CD14-positive monocyte (primary cell): Measurements from ENCODE around the gene GRAMD2B. TPM values are rescaled to one million over a fixed set of nuclear protein-coding genes. Genes with fewer than 3 reads are reported as not detected.
"Not testable (repeated sequence)": the region's sequence is repeated elsewhere in the genome, so short reads cannot be mapped to it uniquely, and the experiment has no call there.

Source experiments
- DNase-seq, 3 donors: peaks; one replicate each; pipeline ENCODE4 v3.0.0-alpha.2; 2011 to 2022
- H2AFZ ChIP-seq: 2 replicates; pipeline ENCODE4 v1.6.0; 2012; ENCODE audit warnings: mild to moderate bottlenecking, low read depth, low read length, inconsistent platforms; ENCODE audit not compliant: insufficient read depth, poor library complexity, severe bottlenecking
- H3K27ac ChIP-seq, 2 donors: 1 replicate in 1 of 2; 2 replicates in 1 of 2; pipeline ENCODE4 v1.5.1; 2012 to 2013; ENCODE audit warnings: low read length in 2 of 2, control low read depth in 1 of 2, inconsistent platforms in 1 of 2, low read depth in 1 of 2, mild to moderate bottlenecking in 1 of 2
- H3K27me3 ChIP-seq, 2 donors: one replicate each; pipeline versions ENCODE4 v1.6.0 to v1.6.1; 2011 to 2013; ENCODE audit warnings: low read length in 2 of 2; ENCODE audit not compliant: control insufficient read depth in 2 of 2, insufficient read depth in 2 of 2
- H3K36me3 ChIP-seq, 2 donors: replicated peaks in 1 of 2; 1 replicate in 1 of 2; 2 replicates in 1 of 2; pipeline versions ENCODE4 v1.5.1 to v1.6.1; 2012 to 2013; ENCODE audit warnings: low read length in 2 of 2, control low read depth in 1 of 2, inconsistent platforms in 1 of 2, mild to moderate bottlenecking in 1 of 2; ENCODE audit not compliant: insufficient read depth in 2 of 2, control insufficient read depth in 1 of 2
- H3K4me1 ChIP-seq, 2 donors: 1 replicate in 1 of 2; 2 replicates in 1 of 2; pipeline versions ENCODE4 v1.5.1 to v1.6.1; 2012 to 2013; ENCODE audit warnings: low read length in 2 of 2, control low read depth in 1 of 2, inconsistent platforms in 1 of 2, mild to moderate bottlenecking in 1 of 2, moderate library complexity in 1 of 2; ENCODE audit not compliant: insufficient read depth in 2 of 2, control insufficient read depth in 1 of 2
- H3K4me2 ChIP-seq: replicated peaks from 2 replicates; pipeline ENCODE3; 2012; ENCODE audit warnings: low read length, moderate library complexity, mild to moderate bottlenecking; ENCODE audit not compliant: poor library complexity, severe bottlenecking; ENCODE audit errors: extremely low read depth
- H3K4me3 ChIP-seq, 3 experiments: fragments of 200-600 bp in 1 of 3; sonication (generic) in 1 of 3; replicated peaks in 1 of 3; 1 replicate in 2 of 3; 2 replicates in 1 of 3; pipeline ENCODE4 v1.5.1; 2011 to 2013; ENCODE audit warnings: low read length in 3 of 3, mild to moderate bottlenecking in 3 of 3, control low read depth in 2 of 3, low read depth in 2 of 3, inconsistent platforms in 1 of 3, moderate library complexity in 1 of 3
- H3K79me2 ChIP-seq: 2 replicates; pipeline ENCODE4 v1.6.0; 2012; ENCODE audit warnings: mild to moderate bottlenecking, control low read depth, inconsistent platforms, low read length, moderate library complexity; ENCODE audit not compliant: insufficient read depth
- H3K9ac ChIP-seq: 2 replicates; pipeline ENCODE4 v1.6.0; 2017; ENCODE audit warnings: low read length, mild to moderate bottlenecking; ENCODE audit not compliant: insufficient read depth, poor library complexity, severe bottlenecking
- H3K9me3 ChIP-seq, 2 donors: replicated peaks in 1 of 2; 1 replicate in 1 of 2; 2 replicates in 1 of 2; pipeline versions ENCODE4 v1.5.1 to v1.6.1; 2012 to 2013; ENCODE audit warnings: low read length in 2 of 2, control low read depth in 1 of 2; ENCODE audit not compliant: control insufficient read depth in 1 of 2, insufficient read depth in 1 of 2
- H4K20me1 ChIP-seq: 2 replicates; pipeline ENCODE4 v1.6.0; 2012; ENCODE audit warnings: mild to moderate bottlenecking, low read length, control low read depth, moderate library complexity; ENCODE audit not compliant: insufficient read depth
- H3K27ac Mint-ChIP-seq, 7 donors: one replicate each; pipeline ENCODE4 v1.8.0; 2020; ENCODE audit warnings: mild to moderate bottlenecking in 7 of 7, mixed read lengths in 7 of 7, moderate library complexity in 6 of 7, inconsistent platforms in 2 of 7
- H3K27me3 Mint-ChIP-seq, 3 donors: one replicate each; pipeline ENCODE4 v1.8.0; 2021 to 2022; ENCODE audit warnings: low read depth in 3 of 3, mild to moderate bottlenecking in 3 of 3, mixed read lengths in 3 of 3, moderate library complexity in 3 of 3, inconsistent platforms in 1 of 3
- H3K36me3 Mint-ChIP-seq, 2 donors: one replicate each; pipeline ENCODE4 v1.8.0; 2020; ENCODE audit warnings: mixed read lengths in 2 of 2, inconsistent platforms in 1 of 2, mild to moderate bottlenecking in 1 of 2
- H3K4me1 Mint-ChIP-seq: one replicate; pipeline ENCODE4 v1.8.0; 2020; ENCODE audit warnings: mild to moderate bottlenecking, mixed read lengths
- H3K4me3 Mint-ChIP-seq, 2 donors: one replicate each; pipeline ENCODE4 v1.8.0; 2020; ENCODE audit warnings: mild to moderate bottlenecking in 2 of 2, mixed read lengths in 2 of 2, moderate library complexity in 1 of 2
- H3K9me3 Mint-ChIP-seq, 7 donors: one replicate each; pipeline ENCODE4 v1.8.0; 2020 to 2022; ENCODE audit warnings: mixed read lengths in 7 of 7, mild to moderate bottlenecking in 6 of 7, moderate library complexity in 6 of 7, inconsistent platforms in 2 of 7
- WGBS: methylation state at CpG from one replicate; pipeline ENCODE4 v1.1.5; 2013; ENCODE audit warnings: missing lambda C conversion rate; ENCODE audit not compliant: insufficient coverage; 5-methylcytosine and 5-hydroxymethylcytosine counted together
- intact Hi-C, 2 donors: fragments of 100-400 bp; cut with micrococcal nuclease; formaldehyde crosslinking; loops; one replicate each; pipeline versions ENCODE4 v1.15.0 to v1.15.1; 2023
- polyA plus RNA-seq, 3 donors: library from polyadenylated mRNA; depleted of rRNA in 1 of 3; unstranded in 2 of 3; stranded (reverse) in 1 of 3; fragments of 300-500 nt in 2 of 3; fragments of >200 nt in 1 of 3; fragmentation: Illumina TruSeq in 2 of 3; gene quantifications; 1 replicate in 2 of 3; 2 replicates in 1 of 3; pipeline ENCODE4 v1.2.3, GENCODE V29; 2012 to 2021
- TF ChIP-seq, protein P1 (sequence below): fragments of 200-600 bp; IDR thresholded peaks from one replicate; pipeline ENCODE4 v1.8.0; 2022; ENCODE audit warnings: antibody characterized with exemption, mild to moderate bottlenecking

The GRAMD2B gene
- polyA plus RNA-seq, 3 donors = 0.79 to 1.2 (median 1.1) TPM

DNA sequence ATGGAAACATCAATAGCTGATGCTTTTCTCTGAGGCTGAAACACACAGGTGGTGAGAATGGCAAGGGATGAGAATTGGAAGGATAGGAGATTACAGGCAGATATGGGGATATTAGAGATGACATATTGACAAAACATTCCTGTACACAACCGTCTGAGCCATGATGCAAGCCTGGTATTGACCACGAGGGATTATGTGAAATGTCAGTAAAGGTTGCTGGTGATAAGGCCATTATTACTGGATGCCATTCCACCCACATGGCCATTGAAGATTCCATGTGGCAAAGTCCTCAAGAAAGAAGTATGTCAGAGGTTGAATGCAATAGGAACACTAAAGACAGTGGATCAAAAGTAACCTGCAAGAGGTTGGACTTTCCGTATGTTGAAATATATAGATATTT, 15.7 kb downstream of the GRAMD2B start:
- H3K27ac ChIP-seq = no peak overlapping the region
- no peak overlapping the region for H3K4me3 ChIP-seq
- Mint-ChIP-seq H3K4me3 (no peak overlapping the region), H3K27me3 (no peaks in the 10 kb centered on the region), H3K4me1 (no peaks in the 10 kb centered on the region), H3K36me3 (no peaks in the 10 kb centered on the region), H3K27ac (peak overlapping the region in 1 of 7 donors; percentile 1), H3K9me3 (peaks cover 0 to 4% (median 0%) of the 10 kb centered on the region in 7 donors)
- no peaks in the 10 kb centered on the region for H3K9me3 ChIP-seq
- TF ChIP-seq, protein P1, sequence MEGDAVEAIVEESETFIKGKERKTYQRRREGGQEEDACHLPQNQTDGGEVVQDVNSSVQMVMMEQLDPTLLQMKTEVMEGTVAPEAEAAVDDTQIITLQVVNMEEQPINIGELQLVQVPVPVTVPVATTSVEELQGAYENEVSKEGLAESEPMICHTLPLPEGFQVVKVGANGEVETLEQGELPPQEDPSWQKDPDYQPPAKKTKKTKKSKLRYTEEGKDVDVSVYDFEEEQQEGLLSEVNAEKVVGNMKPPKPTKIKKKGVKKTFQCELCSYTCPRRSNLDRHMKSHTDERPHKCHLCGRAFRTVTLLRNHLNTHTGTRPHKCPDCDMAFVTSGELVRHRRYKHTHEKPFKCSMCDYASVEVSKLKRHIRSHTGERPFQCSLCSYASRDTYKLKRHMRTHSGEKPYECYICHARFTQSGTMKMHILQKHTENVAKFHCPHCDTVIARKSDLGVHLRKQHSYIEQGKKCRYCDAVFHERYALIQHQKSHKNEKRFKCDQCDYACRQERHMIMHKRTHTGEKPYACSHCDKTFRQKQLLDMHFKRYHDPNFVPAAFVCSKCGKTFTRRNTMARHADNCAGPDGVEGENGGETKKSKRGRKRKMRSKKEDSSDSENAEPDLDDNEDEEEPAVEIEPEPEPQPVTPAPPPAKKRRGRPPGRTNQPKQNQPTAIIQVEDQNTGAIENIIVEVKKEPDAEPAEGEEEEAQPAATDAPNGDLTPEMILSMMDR = no peak
- no peak overlapping the region for H3K4me2 ChIP-seq
- no CpG with 5 or more reads among the region's 3 CpGs for WGBS
- intact Hi-C loops = no loop called here
- H3K9ac ChIP-seq = no peak overlapping the region
- no peaks in the 10 kb centered on the region for H3K4me1 ChIP-seq
- H3K27me3 ChIP-seq = no peaks in the 10 kb centered on the region
- H2AFZ ChIP-seq = no peak overlapping the region
- DNase-seq = no peak
- H3K79me2 ChIP-seq = no peaks in the 10 kb centered on the region
- H4K20me1 ChIP-seq = no peaks in the 10 kb centered on the region
- no peaks in the 10 kb centered on the region for H3K36me3 ChIP-seq

DNA sequence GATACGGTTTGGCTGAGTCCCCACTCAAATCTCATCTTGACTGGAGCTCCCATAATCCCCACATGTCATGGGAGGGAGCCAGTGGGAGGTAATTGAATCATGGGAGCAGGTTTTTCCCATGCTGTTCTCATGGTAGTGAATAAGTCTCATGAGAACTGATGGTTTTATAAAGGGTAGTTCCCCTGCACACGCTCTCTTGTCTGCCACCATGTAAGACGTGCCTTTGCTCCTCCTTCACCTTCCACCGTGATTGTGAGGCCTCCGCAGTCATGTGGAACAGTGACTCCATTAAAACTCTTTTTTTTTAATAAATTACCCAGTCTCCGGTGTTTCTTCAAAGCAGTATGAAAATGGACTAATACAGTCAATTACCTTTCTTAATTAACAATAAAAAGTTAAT, 16.5 kb downstream of the GRAMD2B start:
- H3K36me3 ChIP-seq, H3K4me1 Mint-ChIP-seq, H3K27me3 Mint-ChIP-seq, H3K27ac ChIP-seq, H3K36me3 Mint-ChIP-seq, H3K27me3 ChIP-seq, H3K4me3 ChIP-seq, H3K9me3 ChIP-seq, H3K79me2 ChIP-seq, H3K27ac Mint-ChIP-seq, H3K4me2 ChIP-seq, H4K20me1 ChIP-seq, H3K4me1 ChIP-seq, intact Hi-C loops, H2AFZ ChIP-seq, H3K4me3 Mint-ChIP-seq, H3K9ac ChIP-seq, DNase-seq, H3K9me3 Mint-ChIP-seq: not testable (repeated sequence)
- 100% methylated on average over 4 of the region's 6 CpGs for WGBS
